H1 (cell line): ENCODE measurements around the gene HIC2. TPM values are rescaled to one million over a fixed set of nuclear protein-coding genes. Genes with fewer than 3 reads are reported as not detected.

Source experiments
- CTCF ChIA-PET: fragments of 300-600 bp; sonication (Branson Sonifier 250); formaldehyde crosslinking; loops from one replicate; lab custom pipeline; 2021; ENCODE audit not compliant: partially characterized antibody; lab: Charles Lee
- POLR2A ChIA-PET: fragments of 300-600 bp; sonication (Branson Sonifier 250); formaldehyde crosslinking; loops from one replicate; lab custom pipeline; 2021; ENCODE audit warnings: inconsistent platforms; ENCODE audit not compliant: partially characterized antibody; lab: Charles Lee
- DNase-seq, 2 experiments: peaks; one replicate each; pipeline versions ENCODE4 v3.0.0 to v3.0.0-alpha.2; 2010 to 2022; ENCODE audit warnings: low spot score in 2 of 2, low read depth in 1 of 2, mixed read lengths in 1 of 2
- FAIRE-seq: peaks from 2 replicates; lab custom pipeline; 2011; peaks lifted over from hg19 to GRCh38; lab: Jason Lieb, UNC
- H2AFZ ChIP-seq: 2 replicates; pipeline ENCODE4 v1.8.1; 2012; ENCODE audit warnings: low read length, inconsistent platforms
- H2AK5ac ChIP-seq: 2 replicates; pipeline ENCODE4 v1.6.1; 2013; ENCODE audit warnings: low read depth, low read length
- H2BK120ac ChIP-seq: replicated peaks from 2 replicates; pipeline ENCODE3; 2013; ENCODE audit warnings: low read depth, low read length, inconsistent platforms
- H2BK12ac ChIP-seq: 2 replicates; pipeline ENCODE4 v1.6.1; 2013; ENCODE audit warnings: low read depth, low read length
- H2BK15ac ChIP-seq: 2 replicates; pipeline ENCODE4 v1.6.1; 2013; ENCODE audit warnings: low read length
- H2BK20ac ChIP-seq: 2 replicates; pipeline ENCODE4 v1.6.1; 2013; ENCODE audit warnings: low read length
- H2BK5ac ChIP-seq: 2 replicates; pipeline ENCODE4 v1.6.1; 2013; ENCODE audit warnings: low read depth, low read length
- H3K14ac ChIP-seq: 2 replicates; pipeline ENCODE4 v1.6.1; 2013; ENCODE audit warnings: inconsistent platforms; ENCODE audit not compliant: insufficient read length
- H3K18ac ChIP-seq: 2 replicates; pipeline ENCODE4 v1.6.1; 2013; ENCODE audit warnings: low read length; ENCODE audit errors: extremely low read depth
- H3K23ac ChIP-seq: 2 replicates; pipeline ENCODE4 v1.6.1; 2013; ENCODE audit warnings: inconsistent platforms; ENCODE audit not compliant: insufficient read length
- H3K23me2 ChIP-seq: 2 replicates; pipeline ENCODE4 v1.6.1; 2013; ENCODE audit warnings: low read depth, low read length
- H3K27ac ChIP-seq: 2 replicates; pipeline ENCODE4 v1.6.1; 2011; ENCODE audit warnings: low read depth, low read length, inconsistent platforms
- H3K27me3 ChIP-seq, 4 experiments: replicated peaks in 1 of 4; 1 replicate in 1 of 4; 2 replicates in 3 of 4; pipeline versions ENCODE4 v1.6.1 to v1.8.1; 2011 to 2013; ENCODE audit warnings: low read length in 3 of 4, mild to moderate bottlenecking in 3 of 4, inconsistent platforms in 2 of 4, mixed read lengths in 2 of 4, moderate library complexity in 1 of 4; ENCODE audit not compliant: control insufficient read depth in 3 of 4, insufficient read depth in 3 of 4; ENCODE audit errors: extremely low read depth in 1 of 4
- H3K36me3 ChIP-seq, 4 experiments: 2 replicates each; pipeline versions ENCODE4 v1.6.1 to v1.8.1; 2011 to 2013; ENCODE audit warnings: mild to moderate bottlenecking in 4 of 4, low read length in 3 of 4, moderate library complexity in 2 of 4, control low read depth in 1 of 4, inconsistent platforms in 1 of 4; ENCODE audit not compliant: insufficient read depth in 4 of 4, control insufficient read depth in 2 of 4
- H3K4ac ChIP-seq: replicated peaks from 2 replicates; pipeline ENCODE3; 2013; ENCODE audit warnings: low read length, low read depth, mixed read lengths, inconsistent platforms; ENCODE audit not compliant: insufficient read length
- H3K4me1 ChIP-seq, 4 experiments: replicated peaks in 1 of 4; 1 replicate in 1 of 4; 2 replicates in 3 of 4; pipeline versions ENCODE4 v1.6.1 to v1.8.1; 2011 to 2013; ENCODE audit warnings: low read length in 3 of 4, inconsistent platforms in 2 of 4, mixed read lengths in 1 of 4; ENCODE audit not compliant: insufficient read depth in 4 of 4, control insufficient read depth in 3 of 4
- H3K4me2 ChIP-seq, 2 experiments: 2 replicates each; pipeline versions ENCODE4 v1.6.1 to v1.8.1; 2011 to 2013; ENCODE audit warnings: low read depth in 2 of 2, low read length in 2 of 2, control low read depth in 1 of 2, inconsistent platforms in 1 of 2, mild to moderate bottlenecking in 1 of 2; ENCODE audit not compliant: insufficient read depth in 1 of 2
- H3K4me3 ChIP-seq, 4 experiments: fragments of 200-600, 300-600 bp in 1 of 4; sonication (generic), shearing (Covaris generic), sonication (Bioruptor Twin) in 1 of 4; 2 replicates each; pipeline versions ENCODE4 v1.5.1 to v1.8.1; 2011 to 2016; ENCODE audit warnings: low read length in 4 of 4, low read depth in 3 of 4, control low read depth in 2 of 4, inconsistent platforms in 2 of 4, mild to moderate bottlenecking in 2 of 4, mixed read lengths in 1 of 4, moderate library complexity in 1 of 4; ENCODE audit not compliant: insufficient read depth in 2 of 4; ENCODE audit errors: extremely low read depth in 1 of 4
- H3K56ac ChIP-seq: replicated peaks from 2 replicates; pipeline ENCODE3; 2013; ENCODE audit warnings: low read depth, mild to moderate bottlenecking, mixed read lengths, low read length, inconsistent platforms; ENCODE audit not compliant: insufficient read length
- H3K79me1 ChIP-seq: 2 replicates; pipeline ENCODE4 v1.6.1; 2013; ENCODE audit warnings: low read depth, low read length, control low read depth
- H3K79me2 ChIP-seq, 2 experiments: 2 replicates each; pipeline versions ENCODE4 v1.6.1 to v1.8.1; 2012 to 2013; ENCODE audit warnings: low read length in 2 of 2, mild to moderate bottlenecking in 2 of 2, inconsistent platforms in 1 of 2; ENCODE audit not compliant: insufficient read depth in 2 of 2, control insufficient read depth in 1 of 2
- H3K9ac ChIP-seq, 4 experiments: replicated peaks in 1 of 4; 1 replicate in 1 of 4; 2 replicates in 3 of 4; pipeline versions ENCODE4 v1.6.1 to v1.8.1; 2011 to 2013; ENCODE audit warnings: low read depth in 3 of 4, low read length in 3 of 4, control low read depth in 2 of 4, mild to moderate bottlenecking in 2 of 4, moderate library complexity in 2 of 4, inconsistent platforms in 1 of 4; ENCODE audit errors: extremely low read depth in 1 of 4
- H3K9me3 ChIP-seq, 2 experiments: 2 replicates each; pipeline versions ENCODE4 v1.6.1 to v1.8.1; 2012 to 2013; ENCODE audit warnings: mild to moderate bottlenecking in 2 of 2, moderate library complexity in 2 of 2, control low read depth in 1 of 2, inconsistent platforms in 1 of 2, low read depth in 1 of 2, low read length in 1 of 2, mixed read lengths in 1 of 2; ENCODE audit not compliant: insufficient read depth in 2 of 2
- H4K20me1 ChIP-seq, 2 experiments: replicated peaks in 1 of 2; 2 replicates each; pipeline versions ENCODE3 to v1.8.1; 2011 to 2013; ENCODE audit warnings: inconsistent platforms in 2 of 2, low read length in 2 of 2, mild to moderate bottlenecking in 1 of 2; ENCODE audit not compliant: insufficient read depth in 2 of 2, control insufficient read depth in 1 of 2
- H4K5ac ChIP-seq: 2 replicates; pipeline ENCODE4 v1.6.1; 2013; ENCODE audit warnings: low read length, low read depth, mixed read lengths, inconsistent platforms; ENCODE audit not compliant: insufficient read length
- H4K8ac ChIP-seq: 2 replicates; pipeline ENCODE4 v1.8.0; 2013; ENCODE audit warnings: mild to moderate bottlenecking, moderate library complexity, low read length, inconsistent platforms; ENCODE audit not compliant: insufficient read depth; ENCODE audit errors: extremely low read depth
- H4K91ac ChIP-seq: replicated peaks from 2 replicates; pipeline ENCODE3; 2013; ENCODE audit warnings: low read length, mixed read lengths, inconsistent platforms; ENCODE audit not compliant: insufficient read length
- BRCA1 ChIP-seq: IDR thresholded peaks from 2 replicates; pipeline ENCODE4 v1.6.1; 2012; ENCODE audit warnings: low read depth, low read length, improper control_type of control experiment
- CTBP2 ChIP-seq: IDR thresholded peaks from 2 replicates; pipeline ENCODE4 v1.7.0; 2011; ENCODE audit warnings: borderline replicate concordance, mild to moderate bottlenecking, moderate library complexity, mixed read lengths, low read length; ENCODE audit not compliant: insufficient read depth, insufficient read length
- GTF2F1 ChIP-seq: IDR thresholded peaks from 2 replicates; pipeline ENCODE4 v1.6.1; 2012; ENCODE audit warnings: low read depth, low read length, improper control_type of control experiment, borderline replicate concordance
- HDAC2 ChIP-seq, 2 experiments: fragments of 300-600 bp in 1 of 2; sonication (generic) in 1 of 2; IDR thresholded peaks; 2 replicates each; pipeline ENCODE4 v1.6.1; 2011 to 2012; ENCODE audit warnings: low read depth in 2 of 2, low read length in 2 of 2, mild to moderate bottlenecking in 2 of 2, moderate library complexity in 2 of 2, borderline replicate concordance in 1 of 2, inconsistent platforms in 1 of 2
- JUND ChIP-seq: IDR thresholded peaks from 2 replicates; pipeline ENCODE4 v1.6.1; 2011; ENCODE audit warnings: mild to moderate bottlenecking, improper control_type of control experiment, low read length
- PHF8 ChIP-seq: fragments of 200-600 bp; sonication (generic); conservative IDR thresholded peaks from 2 replicates; pipeline ENCODE4 v1.7.1; 2012; ENCODE audit warnings: low read depth, mild to moderate bottlenecking, inconsistent platforms, low read length, moderate library complexity
- RBBP5 ChIP-seq: IDR thresholded peaks from 2 replicates; pipeline ENCODE4 v1.7.1; 2012; ENCODE audit warnings: low read depth, mild to moderate bottlenecking, inconsistent platforms, low read length, moderate library complexity, borderline replicate concordance
- RNF2 ChIP-seq: fragments of 200-900, 300-1000 bp; sonication (generic); IDR thresholded peaks from 2 replicates; pipeline ENCODE4 v1.7.1; 2016; ENCODE audit warnings: borderline replicate concordance, low read depth, mild to moderate bottlenecking, antibody characterized with exemption, low read length; ENCODE audit not compliant: poor library complexity, severe bottlenecking; ENCODE audit errors: missing control alignments
- SIX5 ChIP-seq: IDR thresholded peaks from 2 replicates; pipeline ENCODE4 v1.6.1; 2011; ENCODE audit warnings: mild to moderate bottlenecking, low read depth, low read length
- TCF12 ChIP-seq: IDR thresholded peaks from 2 replicates; pipeline ENCODE4 v1.6.1; 2011; ENCODE audit warnings: low read depth, mild to moderate bottlenecking, low read length
- TEAD4 ChIP-seq: IDR thresholded peaks from 2 replicates; pipeline ENCODE4 v1.6.1; 2012; ENCODE audit warnings: low read depth, low read length, inconsistent platforms, mixed read lengths
- YY1 ChIP-seq: IDR thresholded peaks from 2 replicates; pipeline ENCODE4 v1.6.1; 2011; ENCODE audit warnings: low read depth, mild to moderate bottlenecking, low read length
- WGBS, 2 experiments: shearing (Covaris generic) in 1 of 2; methylation state at CpG; one replicate each; pipeline versions ENCODE4 v1.1.6 to v1.1.7; 2013 to 2015; ENCODE audit warnings: low lambda C conversion rate in 2 of 2, mixed read lengths in 2 of 2, inconsistent platforms in 1 of 2, low coverage in 1 of 2, missing lambda C conversion rate in 1 of 2; ENCODE audit not compliant: insufficient replicate concordance in 2 of 2, insufficient coverage in 1 of 2, insufficient read length in 1 of 2; ENCODE audit errors: extremely low coverage in 1 of 2, missing lambda C conversion rate in 1 of 2; 5-methylcytosine and 5-hydroxymethylcytosine counted together
- polyA plus RNA-seq, 7 experiments: library from polyadenylated mRNA; depleted of rRNA in 3 of 7; stranded (reverse) in 5 of 7; unstranded in 2 of 7; fragments of >200 nt in 5 of 7; fragments of 200-250 nt in 2 of 7; gene quantifications; 1 replicate in 5 of 7; 2 replicates in 1 of 7; 4 replicates in 1 of 7; pipeline versions ENCODE4 v1.2.1 to v1.2.3, GENCODE V29; 2011 to 2013; ENCODE audit warnings: missing spikeins in 2 of 7, mixed read lengths in 2 of 7
- total RNA-seq: library from RNA; stranded (reverse); fragmentation: NEBNext Ultra II Directional; extraction: Animal tissue kit (Norgen Biotek cat#: 25700); gene quantifications from 2 replicates; pipeline ENCODE4 v1.2.1, GENCODE V29; 2021

HIC2 gene
- total and polyA plus RNA-seq, 2 of the 8 experiments (the other 6 are each of a cell fraction or from before 2014, with no cell fraction given) = 8.0 to 21.9 TPM

DNA sequence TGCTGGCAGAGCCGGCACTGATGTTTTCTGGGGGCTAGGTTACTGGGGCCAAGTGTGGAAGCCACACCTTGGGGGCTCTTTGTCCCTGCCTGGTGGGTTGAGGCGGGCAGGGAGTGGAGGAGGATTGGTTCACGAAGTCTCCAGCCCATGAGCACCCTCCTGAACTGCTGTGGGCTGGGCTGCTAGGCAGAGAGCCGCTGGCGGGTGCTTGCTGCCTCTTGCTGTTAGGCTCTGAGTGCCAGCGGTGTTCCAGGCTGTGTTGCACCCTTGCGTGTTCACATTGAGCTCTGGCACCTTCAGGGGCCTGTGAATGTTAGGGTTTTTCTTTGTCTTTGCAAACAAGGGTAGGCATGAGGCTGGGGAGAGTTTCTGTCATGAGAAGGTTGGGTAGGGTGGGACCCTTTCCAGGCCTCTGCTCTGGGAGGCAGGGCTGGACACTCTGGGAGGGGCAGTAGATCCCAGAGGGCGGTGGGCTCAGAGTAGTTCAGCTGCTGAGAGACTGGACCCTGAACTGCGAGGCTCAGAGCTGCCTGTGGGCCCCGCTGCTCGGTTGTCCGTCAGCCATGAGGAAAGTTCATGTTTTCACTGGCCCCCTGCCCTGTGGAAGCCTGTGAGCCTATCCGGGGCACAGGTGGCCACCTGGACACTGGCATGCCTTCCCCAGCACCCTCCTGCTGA is 26.0 kb downstream of the HIC2 start:
- Histone ChIP-seq H3K36me3 (peaks cover 0 to 21% (median 3%) of the 10 kb centered on the region in 4 experiments; a peak in 5 of 8 replicates), H4K20me1 (peaks cover 2 to 16% of the 10 kb centered on the region in 2 experiments), H3K23ac (no peak overlapping the region), H2BK120ac (peak overlapping the region; percentile 72), H2AFZ (no peak overlapping the region), H3K79me2 (no peaks in the 10 kb centered on the region), H2BK15ac (no peak overlapping the region), H3K9ac (no peak overlapping the region), H2BK12ac (0 out of 2 replicates have a peak overlapping the region, but pooled peaks have one; percentile 55), H3K56ac (no peak overlapping the region), H3K14ac (no peak overlapping the region), H4K8ac (peak overlapping the region; percentile 38), H3K9me3 (no peaks in the 10 kb centered on the region), H4K5ac (no peak overlapping the region), H3K23me2 (peaks cover 2% of the 10 kb centered on the region; the same call in 1 of the 2 replicates), H3K18ac (peak overlapping the region; percentile 60), H3K4ac (no peak overlapping the region), H2AK5ac (0 out of 2 replicates have a peak overlapping the region, but pooled peaks have one; percentile 40), H3K27me3 (no peaks in the 10 kb centered on the region), H3K4me2 (0 out of 4 replicates have a peak overlapping the region, but pooled peaks of 1 of the 2 experiments have one; percentile 10), H2BK5ac (peak overlapping the region; percentile 80), H3K4me1 (peaks cover 3 to 13% (median 8%) of the 10 kb centered on the region in 4 experiments), H3K79me1 (peaks cover 11% of the 10 kb centered on the region), H3K27ac (peak overlapping the region; percentile 19; the same call in 1 of the 2 replicates), H3K4me3 (no peak overlapping the region), H2BK20ac (0 out of 2 replicates have a peak overlapping the region, but pooled peaks have one; percentile 80), H4K91ac (peak overlapping the region; percentile 93)
- DNase-seq (peak in 1 of 2 experiments; percentile 51), FAIRE-seq (no peak)
- 87% methylated on average over 13 of the region's 13 CpGs; no CpG with 5 or more reads in 1 of the 2 experiments for WGBS, 2 experiments
- POLR2A ChIA-PET = no interaction called here
- no peak for TF ChIP-seq GTF2F1
- TF ChIP-seq RBBP5 = no peak
- TF ChIP-seq YY1 = no peak
- TF ChIP-seq PHF8 = no peak
- TF ChIP-seq HDAC2 (IDR thresholded peaks at IDR 0.05; ENCODE audit: borderline replicate concordance in 1 of 2, low read depth in 2 of 2, low read length in 2 of 2) = no peak
- no peak for TF ChIP-seq JUND
- no peak for TF ChIP-seq BRCA1
- no peak for TF ChIP-seq TEAD4
- TF ChIP-seq RNF2 = no peak
- TF ChIP-seq CTBP2 = no peak
- TF ChIP-seq SIX5 = no peak
- TF ChIP-seq TCF12 = no peak
- CTCF ChIA-PET = no interaction called here
